Panc1 (cell line): ENCODE measurements around the gene ZBTB20. TPM values are rescaled to one million over a fixed set of nuclear protein-coding genes. Genes with fewer than 3 reads are reported as not detected.

Experiments used
- ATAC-seq: fragments of 200-7000 bp; cut with Tn5 transposase; 2 replicates; pipeline ENCODE4 v1.9.1; 2020; ENCODE audit warnings: mild to moderate bottlenecking, moderate library complexity
- BruUV-seq: library from RNA; stranded (reverse); fragments of 400-500 nt; replicated peaks from 2 replicates; lab custom pipeline; 2021; lab: Mats Ljungman, UMichigan
- CTCF ChIA-PET: fragments of 300-600 bp; sonication (Branson Sonifier 250); formaldehyde crosslinking; loops from one replicate; lab custom pipeline; 2022; ENCODE audit warnings: antibody characterized with exemption; lab: Charles Lee
- POLR2A ChIA-PET: fragments of 300-600 bp; sonication (Branson Sonifier 250); formaldehyde crosslinking; loops from one replicate; lab custom pipeline; 2022; ENCODE audit warnings: antibody characterized with exemption; lab: Charles Lee
- DNase-seq: peaks from one replicate; pipeline ENCODE4 v3.0.0-alpha.2; 2010; ENCODE audit warnings: low read depth, low spot score
- H3K27ac ChIP-seq: 2 replicates; pipeline ENCODE4 v1.5.1; 2011; ENCODE audit warnings: mild to moderate bottlenecking, low read length, inconsistent platforms
- H3K27me3 ChIP-seq: fragments of 200-500 bp; sonication (Bioruptor generic); 2 replicates; pipeline ENCODE4 v1.6.0; 2014; ENCODE audit warnings: low read length, inconsistent platforms; ENCODE audit not compliant: control insufficient read depth, insufficient read depth
- H3K36me3 ChIP-seq: fragments of 200-500 bp; sonication (Bioruptor generic); 2 replicates; pipeline ENCODE4 v1.5.1; 2014; ENCODE audit warnings: inconsistent platforms, mild to moderate bottlenecking, low read length, moderate library complexity; ENCODE audit not compliant: control insufficient read depth, insufficient read depth
- H3K4me1 ChIP-seq: 2 replicates; pipeline ENCODE4 v1.5.1; 2011; ENCODE audit warnings: inconsistent platforms, mild to moderate bottlenecking, low read length, moderate library complexity; ENCODE audit not compliant: control insufficient read depth, insufficient read depth
- H3K4me3 ChIP-seq, 2 experiments: 2 replicates each; pipeline ENCODE4 v1.5.1; 2011 to 2012; ENCODE audit warnings: low read depth in 2 of 2, low read length in 2 of 2, mild to moderate bottlenecking in 2 of 2, inconsistent platforms in 1 of 2, moderate library complexity in 1 of 2
- H3K9me3 ChIP-seq: fragments of 200-500 bp; sonication (Bioruptor generic); 2 replicates; pipeline ENCODE4 v1.5.1; 2014; ENCODE audit warnings: low read depth, mild to moderate bottlenecking, inconsistent platforms, low read length, moderate library complexity; ENCODE audit not compliant: control insufficient read depth, insufficient read depth
- CTCF ChIP-seq: fragments of 450-650 bp; IDR thresholded peaks from 2 replicates; pipeline ENCODE4 v1.5.1; 2017; ENCODE audit warnings: mild to moderate bottlenecking
- POLR2AphosphoS5 ChIP-seq: IDR thresholded peaks from 2 replicates; pipeline ENCODE4 v1.6.1; 2012; ENCODE audit warnings: mild to moderate bottlenecking, low read depth, low read length, moderate library complexity
- REST ChIP-seq, 2 experiments: IDR thresholded peaks; 2 replicates each; pipeline ENCODE4 v1.6.1; 2011 to 2012; ENCODE audit warnings: low read depth in 2 of 2, control low read depth in 1 of 2, low read length in 1 of 2, mild to moderate bottlenecking in 1 of 2, moderate library complexity in 1 of 2; ENCODE audit not compliant: insufficient read depth in 1 of 2
- SIN3A ChIP-seq: IDR thresholded peaks from 2 replicates; pipeline ENCODE4 v1.6.1; 2012; ENCODE audit warnings: low read depth, mild to moderate bottlenecking, low read length, moderate library complexity, borderline replicate concordance; ENCODE audit not compliant: insufficient read depth
- TCF7L2 ChIP-seq: IDR thresholded peaks from 2 replicates; pipeline ENCODE4 v1.6.1; 2011; ENCODE audit warnings: mild to moderate bottlenecking, low read depth, low read length, inconsistent platforms
- in situ Hi-C: cut with HindIII; loops from 2 replicates; pipeline ENCODE4 v1.10.0; 2016; ENCODE audit warnings: low sequenced_read_pairs, low pct_unique_long_range_greater_than_20kb
- intact Hi-C: fragments of 100-400 bp; cut with micrococcal nuclease; formaldehyde crosslinking; loops from one replicate; pipeline ENCODE4 v1.10.0; 2022; ENCODE audit not compliant: unreplicated experiment
- total RNA-seq: library from RNA; stranded (reverse); gene quantifications from one replicate; pipeline ENCODE4 v1.2.1, GENCODE V29; 2021; ENCODE audit not compliant: unreplicated experiment

ZBTB20 gene
- total RNA-seq, 1 experiment from 2014 or later, result 4.1 TPM

GRCh38 chr3:114394551-114394950 is 752.5 kb downstream of the ZBTB20 start:
- ChIA-PET CTCF (no interaction called here), POLR2A (no interaction called here)
- BruUV-seq, result no TSS peak

GRCh38 chr3:114393367-114394072 is 753.6 kb downstream of the ZBTB20 start:
- in situ Hi-C loops, result no loop called here

More at GRCh38 chr3:114394551-114394950, 752.5 kb downstream of the ZBTB20 start:
- intact Hi-C loops, result no loop called here
- ATAC-seq (no peak), DNase-seq (no peak)
- H3K4me1 ChIP-seq, result no peaks in the 10 kb centered on the region
- no peak overlapping the region for H3K27ac ChIP-seq
- in situ Hi-C loops, result no loop called here
- no peaks in the 10 kb centered on the region for H3K9me3 ChIP-seq
- no peaks in the 10 kb centered on the region for H3K27me3 ChIP-seq
- no peak overlapping the region for H3K4me3 ChIP-seq
- TF ChIP-seq SIN3A (no peak), CTCF (no peak), TCF7L2 (no peak), POLR2AphosphoS5 (no peak), REST (IDR thresholded peaks at IDR 0.05; ENCODE audit: insufficient read depth in 1 of 2, low read depth in 2 of 2, low read length in 1 of 2) (no peak)
- H3K36me3 ChIP-seq, result no peaks in the 10 kb centered on the region

More at GRCh38 chr3:114393367-114394072, 753.6 kb downstream of the ZBTB20 start:
- POLR2A ChIA-PET, result no interaction called here
- Histone ChIP-seq H3K9me3 (no peaks in the 10 kb centered on the region), H3K27ac (no peak overlapping the region), H3K36me3 (no peaks in the 10 kb centered on the region), H3K4me1 (no peaks in the 10 kb centered on the region), H3K4me3 (no peak overlapping the region), H3K27me3 (no peaks in the 10 kb centered on the region)
- no peak for TF ChIP-seq SIN3A
- TF ChIP-seq POLR2AphosphoS5, result no peak
- no peak for TF ChIP-seq TCF7L2
- TF ChIP-seq REST (IDR thresholded peaks at IDR 0.05; ENCODE audit: insufficient read depth in 1 of 2, low read depth in 2 of 2, low read length in 1 of 2), result no peak
- no peak for TF ChIP-seq CTCF
- intact Hi-C loops, result no loop called here
- no peak for DNase-seq
- CTCF ChIA-PET, result no interaction called here
- BruUV-seq, result no TSS peak
- no peak for ATAC-seq
